ENCODE results near the gene RABGAP1L.

GRCh38 chr1:174359454-174359805 lies 200.1 kb downstream of the RABGAP1L start:
- TF ChIP-seq CTCF (conservative IDR thresholded peaks at IDR 0.05) = no peak
- no peak for TF ChIP-seq EZH2 (IDR thresholded peaks at IDR 0.05; ENCODE audit: low read depth)
